Activated naive CD4-positive, alpha-beta T cell treated with anti-CD3 and anti-CD28 coated beads, Interleukin-2, amount 10 ng/mL, durations not matched to agents 7 days and 5 days (primary cell): Measurements from ENCODE around the gene ZNF341.

Experiments used
- CTCF ChIA-PET: fragments of 350-600 bp; sonication (Branson Sonifier 250); formaldehyde crosslinking; loops from one replicate; lab custom pipeline; 2021; ENCODE audit warnings: antibody characterized with exemption; lab: Charles Lee
- DNase-seq: peaks from one replicate; pipeline ENCODE4 v3.0.0-alpha.2; 2020
- H3K27ac Mint-ChIP-seq: one replicate; pipeline ENCODE4 v1.8.0; 2021; ENCODE audit warnings: mild to moderate bottlenecking, moderate library complexity, mixed read lengths
- H3K27me3 Mint-ChIP-seq: one replicate; pipeline ENCODE4 v1.8.0; 2021; ENCODE audit warnings: mild to moderate bottlenecking, mixed read lengths
- H3K36me3 Mint-ChIP-seq: one replicate; pipeline ENCODE4 v1.8.0; 2021; ENCODE audit warnings: mixed read lengths
- H3K4me1 Mint-ChIP-seq: one replicate; pipeline ENCODE4 v1.8.0; 2021; ENCODE audit warnings: mixed read lengths
- H3K4me3 Mint-ChIP-seq: one replicate; pipeline ENCODE4 v1.8.0; 2021; ENCODE audit warnings: mild to moderate bottlenecking, moderate library complexity, mixed read lengths
- H3K9me3 Mint-ChIP-seq: one replicate; pipeline ENCODE4 v1.8.0; 2021; ENCODE audit warnings: mixed read lengths

ZNF341 gene

GRCh38 chr20:33793011-33793931 is 61.5 kb downstream of the ZNF341 start:
- Mint-ChIP-seq H3K27ac (peak overlapping the region; percentile 28), H3K36me3 (peaks cover 2% of the 10 kb centered on the region), H3K4me1 (peaks cover 24% of the 10 kb centered on the region), H3K4me3 (no peak overlapping the region), H3K27me3 (no peaks in the 10 kb centered on the region), H3K9me3 (no peaks in the 10 kb centered on the region)
- DNase-seq, result no peak
- CTCF ChIA-PET, result interaction anchor here (0.8 to 3.7 kb wide), 14 partner anchors 8 to 275 kb away, joined by 3 to 26 read pairs (median 4); no protein-coding TSS in a partner anchor

- H3K4me1 Mint-ChIP-seq, result peaks cover 22% of the 10 kb centered on the region
- no peaks in the 10 kb centered on the region for H3K9me3 Mint-ChIP-seq
- H3K36me3 Mint-ChIP-seq, result peaks cover 2% of the 10 kb centered on the region
- DNase-seq, result no peak
- H3K27me3 Mint-ChIP-seq, result no peaks in the 10 kb centered on the region
- CTCF ChIA-PET, result no interaction called here
- H3K4me3 Mint-ChIP-seq, result no peak overlapping the region
- no peak overlapping the region for H3K27ac Mint-ChIP-seq
Observed at GRCh38 chr20:33796263-33796906, 64.6 kb downstream of the ZNF341 start.

GRCh38 chr20:33796907-33797544 is 65.2 kb downstream of the ZNF341 start:
- H3K4me3 Mint-ChIP-seq, result no peak overlapping the region
- H3K9me3 Mint-ChIP-seq, result no peaks in the 10 kb centered on the region
- no peaks in the 10 kb centered on the region for H3K27me3 Mint-ChIP-seq
- CTCF ChIA-PET, result no interaction called here
- no peak for DNase-seq
- peaks cover 2% of the 10 kb centered on the region for H3K36me3 Mint-ChIP-seq
- H3K27ac Mint-ChIP-seq, result no peak overlapping the region
- peaks cover 21% of the 10 kb centered on the region for H3K4me1 Mint-ChIP-seq

GRCh38 chr20:33798444-33798843 is 66.6 kb downstream of the ZNF341 start:
- Mint-ChIP-seq H3K9me3 (no peaks in the 10 kb centered on the region), H3K27me3 (peaks cover 7% of the 10 kb centered on the region), H3K27ac (no peak overlapping the region), H3K4me3 (no peak overlapping the region), H3K36me3 (no peaks in the 10 kb centered on the region), H3K4me1 (peaks cover 9% of the 10 kb centered on the region)
- CTCF ChIA-PET, result no interaction called here
- DNase-seq, result no peak

GRCh38 chr20:33803921-33804337 is 72.1 kb downstream of the ZNF341 start:
- Mint-ChIP-seq H3K27ac (no peak overlapping the region), H3K9me3 (no peaks in the 10 kb centered on the region), H3K4me1 (no peaks in the 10 kb centered on the region), H3K36me3 (no peaks in the 10 kb centered on the region), H3K4me3 (no peak overlapping the region), H3K27me3 (peaks cover 23% of the 10 kb centered on the region)
- DNase-seq, result no peak
- CTCF ChIA-PET, result no interaction called here

- DNase-seq, result no peak
- H3K4me1 Mint-ChIP-seq, result peaks cover 19% of the 10 kb centered on the region
- H3K4me3 Mint-ChIP-seq, result no peak overlapping the region
- CTCF ChIA-PET, result no interaction called here
- H3K9me3 Mint-ChIP-seq, result no peaks in the 10 kb centered on the region
- peaks cover 14% of the 10 kb centered on the region for H3K36me3 Mint-ChIP-seq
- peaks cover 17% of the 10 kb centered on the region for H3K27me3 Mint-ChIP-seq
- no peak overlapping the region for H3K27ac Mint-ChIP-seq
Observed at GRCh38 chr20:33808388-33808787, 76.6 kb downstream of the ZNF341 start.

GRCh38 chr20:33810259-33810658 is 78.5 kb downstream of the ZNF341 start:
- no peak overlapping the region for H3K4me3 Mint-ChIP-seq
- peaks cover 22% of the 10 kb centered on the region for H3K36me3 Mint-ChIP-seq
- no peaks in the 10 kb centered on the region for H3K9me3 Mint-ChIP-seq
- H3K27ac Mint-ChIP-seq, result no peak overlapping the region
- peaks cover 38% of the 10 kb centered on the region for H3K4me1 Mint-ChIP-seq
- CTCF ChIA-PET, result interaction anchor here (1.0 kb wide), 1 partner anchor 10 kb away, joined by 4 read pairs; no protein-coding TSS in a partner anchor
- DNase-seq, result no peak
- peaks cover 5% of the 10 kb centered on the region for H3K27me3 Mint-ChIP-seq

- Mint-ChIP-seq H3K36me3 (peaks cover 31% of the 10 kb centered on the region), H3K4me1 (peaks cover 46% of the 10 kb centered on the region), H3K9me3 (no peaks in the 10 kb centered on the region), H3K4me3 (peak within 1 kb of the TSS; percentile 95), H3K27ac (peak within 1 kb of the TSS; percentile 92), H3K27me3 (peaks cover under 1% of the 10 kb centered on the region)
- CTCF ChIA-PET, result interaction anchor here (1.0 to 2.7 kb wide), 3 partner anchors 9 to 104 kb away, joined by 3 to 8 read pairs (median 4); no protein-coding TSS in a partner anchor
- peak; percentile 99 for DNase-seq
Observed at GRCh38 chr20:33810885-33811775, 79.3 kb downstream of the ZNF341 start, which contains the start of gene CHMP4B. Gene CHMP4B (plus strand): TSS chr20:33811348. CDS start chr20:33811469, 121 bp downstream.

- peak; percentile 46 for DNase-seq
- Mint-ChIP-seq H3K4me1 (peaks cover 51% of the 10 kb centered on the region), H3K36me3 (peaks cover 35% of the 10 kb centered on the region), H3K9me3 (no peaks in the 10 kb centered on the region), H3K4me3 (peak overlapping the region; percentile 95), H3K27ac (peak overlapping the region; percentile 91), H3K27me3 (no peaks in the 10 kb centered on the region)
- CTCF ChIA-PET, result interaction anchor here (1.4 to 2.7 kb wide), 2 partner anchors 25 to 103 kb away, joined by 3 to 8 read pairs; no protein-coding TSS in a partner anchor
Observed at GRCh38 chr20:33811776-33812151, 80.0 kb downstream of the ZNF341 start.

- Mint-ChIP-seq H3K27me3 (no peaks in the 10 kb centered on the region), H3K4me1 (peaks cover 52% of the 10 kb centered on the region), H3K9me3 (no peaks in the 10 kb centered on the region), H3K4me3 (peak overlapping the region; percentile 95), H3K36me3 (peaks cover 35% of the 10 kb centered on the region), H3K27ac (peak overlapping the region; percentile 91)
- peak; percentile 37 for DNase-seq
- CTCF ChIA-PET, result interaction anchor here (1.4 to 2.7 kb wide), 3 partner anchors 20 to 103 kb away, joined by 3 to 8 read pairs (median 4); no protein-coding TSS in a partner anchor
Observed at GRCh38 chr20:33812152-33812849, 80.5 kb downstream of the ZNF341 start.

GRCh38 chr20:33812908-33813462 is 81.2 kb downstream of the ZNF341 start:
- H3K9me3 Mint-ChIP-seq, result no peaks in the 10 kb centered on the region
- H3K27ac Mint-ChIP-seq, result peak overlapping the region; percentile 91
- H3K27me3 Mint-ChIP-seq, result no peaks in the 10 kb centered on the region
- no peak for DNase-seq
- CTCF ChIA-PET, result interaction anchor here (1.3 to 2.7 kb wide), 3 partner anchors 21 to 102 kb away, joined by 4 to 8 read pairs (median 4); no protein-coding TSS in a partner anchor
- peak overlapping the region; percentile 95 for H3K4me3 Mint-ChIP-seq
- H3K36me3 Mint-ChIP-seq, result peaks cover 40% of the 10 kb centered on the region
- H3K4me1 Mint-ChIP-seq, result peaks cover 59% of the 10 kb centered on the region

- H3K27ac Mint-ChIP-seq, result peak overlapping the region; percentile 16
- H3K4me1 Mint-ChIP-seq, result peaks cover 64% of the 10 kb centered on the region
- DNase-seq, result peak; percentile 37
- peak overlapping the region; percentile 95 for H3K4me3 Mint-ChIP-seq
- no peaks in the 10 kb centered on the region for H3K27me3 Mint-ChIP-seq
- H3K9me3 Mint-ChIP-seq, result no peaks in the 10 kb centered on the region
- CTCF ChIA-PET, result interaction anchor here (1.7 kb wide), 1 partner anchor 22 kb away, joined by 4 read pairs; no protein-coding TSS in a partner anchor
- H3K36me3 Mint-ChIP-seq, result peaks cover 44% of the 10 kb centered on the region
Observed at GRCh38 chr20:33814238-33814712, 82.5 kb downstream of the ZNF341 start.
